A673 (cell line): Measurements from ENCODE around the gene ENOX2. TPM values are rescaled to one million over a fixed set of nuclear protein-coding genes. Genes with fewer than 3 reads are reported as not detected.

ENCODE experiments used
- BruUV-seq: library from RNA; stranded (reverse); fragments of 400-500 nt; replicated peaks from 2 replicates; lab custom pipeline; 2021; lab: Mats Ljungman, UMichigan
- CTCF ChIA-PET: fragments of 300-600 bp; sonication (Branson Sonifier 250); formaldehyde crosslinking; loops from one replicate; lab custom pipeline; 2022; ENCODE audit warnings: antibody characterized with exemption; lab: Charles Lee
- POLR2A ChIA-PET: fragments of 300-600 bp; sonication (Branson Sonifier 250); formaldehyde crosslinking; loops from one replicate; lab custom pipeline; 2022; ENCODE audit warnings: antibody characterized with exemption; ENCODE audit not compliant: low non-redundant PET; lab: Charles Lee
- DNase-seq: peaks from one replicate; pipeline ENCODE4 v3.0.0-alpha.2; 2015; ENCODE audit warnings: low spot score
- H3K27ac ChIP-seq: fragments of 200-600 bp; sonication (generic); 2 replicates; pipeline ENCODE4 v1.5.1; 2016; ENCODE audit warnings: mixed run types, low read depth, mild to moderate bottlenecking, mixed read lengths, antibody characterized with exemption, low read length; ENCODE audit not compliant: poor library complexity, severe bottlenecking
- H3K27me3 ChIP-seq: fragments of 200-600 bp; sonication (generic); replicated peaks from 2 replicates; pipeline ENCODE4 v1.6.1; 2017; ENCODE audit warnings: mixed run types, low read depth, mild to moderate bottlenecking, mixed read lengths, antibody characterized with exemption, low read length; ENCODE audit not compliant: insufficient read depth, poor library complexity
- H3K36me3 ChIP-seq: fragments of 200-600 bp; sonication (generic); 2 replicates; pipeline ENCODE4 v1.6.1; 2016; ENCODE audit warnings: mixed run types, mild to moderate bottlenecking, mixed read lengths, antibody characterized with exemption, low read length; ENCODE audit not compliant: insufficient read depth, poor library complexity, severe bottlenecking
- H3K4me1 ChIP-seq: fragments of 200-600 bp; sonication (generic); 2 replicates; pipeline ENCODE4 v1.6.1; 2017; ENCODE audit warnings: mixed run types, mild to moderate bottlenecking, mixed read lengths, antibody characterized with exemption, low read length; ENCODE audit not compliant: insufficient read depth, poor library complexity, severe bottlenecking
- H3K4me3 ChIP-seq: fragments of 200-600 bp; sonication (generic); 2 replicates; pipeline ENCODE4 v1.5.1; 2016; ENCODE audit warnings: low read depth, mixed run types, mild to moderate bottlenecking, mixed read lengths, low read length; ENCODE audit not compliant: poor library complexity, severe bottlenecking
- H3K9me3 ChIP-seq: fragments of 200-600 bp; sonication (generic); 2 replicates; pipeline ENCODE4 v1.6.1; 2016; ENCODE audit warnings: mixed run types, low read depth, mild to moderate bottlenecking, mixed read lengths, antibody characterized with exemption, low read length; ENCODE audit not compliant: poor library complexity, severe bottlenecking
- EZH2 ChIP-seq: fragments of 200-600 bp; sonication (generic); IDR thresholded peaks from 2 replicates; pipeline ENCODE4 v1.6.1; 2017; ENCODE audit warnings: borderline replicate concordance, low read depth, mild to moderate bottlenecking, mixed read lengths, antibody characterized with exemption, low read length; ENCODE audit not compliant: poor library complexity, severe bottlenecking
- intact Hi-C: fragments of 100-400 bp; cut with micrococcal nuclease; formaldehyde crosslinking; loops from one replicate; pipeline ENCODE4 v1.10.0; 2022; ENCODE audit not compliant: unreplicated experiment
- total RNA-seq: library from RNA; stranded (reverse); gene quantifications from 2 replicates; pipeline ENCODE4 v1.2.3, GENCODE V29; 2021
- TF ChIP-seq, protein P1 (sequence below): fragments of 300-800, 200-600 bp; sonication (generic); conservative IDR thresholded peaks from 2 replicates; pipeline ENCODE4 v1.5.1; 2017; ENCODE audit warnings: low read depth, mild to moderate bottlenecking, antibody characterized with exemption, low read length, moderate library complexity, mixed read lengths

The ENOX2 gene
- total RNA-seq, 1 experiment from 2014 or later: 12.9 TPM

DNA sequence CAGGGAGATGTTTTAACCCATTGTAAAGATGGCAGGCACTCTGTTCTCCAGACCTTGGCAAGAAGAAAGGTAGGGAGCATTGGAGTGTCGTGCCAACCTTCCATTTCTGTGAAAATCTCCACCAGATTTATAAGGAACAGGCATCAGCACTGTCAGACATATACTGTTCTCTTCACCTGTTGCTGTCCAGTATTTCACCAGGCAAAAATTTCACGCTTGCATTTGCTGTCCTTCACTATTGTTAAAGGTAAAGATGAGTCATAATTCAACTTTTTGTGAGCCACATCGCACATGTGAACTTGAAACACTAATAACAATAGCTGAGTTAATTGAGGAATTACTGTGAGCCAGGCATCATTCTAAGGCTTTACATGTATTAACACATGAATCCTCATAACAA lies 203.4 kb downstream of the ENOX2 start:
- Histone ChIP-seq H3K4me3 (no peak overlapping the region), H3K36me3 (no peaks in the 10 kb centered on the region), H3K4me1 (peaks cover 12% of the 10 kb centered on the region), H3K9me3 (no peaks in the 10 kb centered on the region), H3K27me3 (no peaks in the 10 kb centered on the region), H3K27ac (no peak overlapping the region)
- ChIA-PET POLR2A (no interaction called here), CTCF (no interaction called here)
- intact Hi-C loops: no loop called here
- no peak for TF ChIP-seq EZH2
- no TSS peak for BruUV-seq
- DNase-seq: no peak

DNA sequence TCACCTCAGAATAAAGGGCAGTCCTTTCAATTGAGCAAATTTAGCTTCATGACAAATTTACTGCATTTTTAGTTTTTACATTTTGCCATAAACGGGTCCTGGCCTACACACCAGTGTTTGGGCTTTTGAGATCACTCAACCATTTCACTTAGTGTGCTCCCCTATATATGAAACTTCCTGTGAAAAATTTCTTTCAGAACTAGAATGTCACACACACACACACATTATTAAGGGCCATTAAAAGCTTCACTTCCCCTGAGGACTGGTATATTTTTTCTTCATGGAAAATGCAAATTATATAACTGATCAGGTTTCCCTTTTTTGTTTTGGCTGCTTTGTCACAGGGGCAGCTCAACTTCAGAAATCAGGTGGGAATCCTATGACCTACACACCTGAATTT lies 206.5 kb downstream of the ENOX2 start:
- Histone ChIP-seq H3K27me3 (no peaks in the 10 kb centered on the region), H3K4me3 (no peak overlapping the region), H3K4me1 (no peaks in the 10 kb centered on the region), H3K27ac (no peak overlapping the region), H3K9me3 (no peaks in the 10 kb centered on the region), H3K36me3 (no peaks in the 10 kb centered on the region)
- BruUV-seq: no TSS peak
- POLR2A ChIA-PET: no interaction called here
- no peak for DNase-seq
- TF ChIP-seq, protein P1, sequence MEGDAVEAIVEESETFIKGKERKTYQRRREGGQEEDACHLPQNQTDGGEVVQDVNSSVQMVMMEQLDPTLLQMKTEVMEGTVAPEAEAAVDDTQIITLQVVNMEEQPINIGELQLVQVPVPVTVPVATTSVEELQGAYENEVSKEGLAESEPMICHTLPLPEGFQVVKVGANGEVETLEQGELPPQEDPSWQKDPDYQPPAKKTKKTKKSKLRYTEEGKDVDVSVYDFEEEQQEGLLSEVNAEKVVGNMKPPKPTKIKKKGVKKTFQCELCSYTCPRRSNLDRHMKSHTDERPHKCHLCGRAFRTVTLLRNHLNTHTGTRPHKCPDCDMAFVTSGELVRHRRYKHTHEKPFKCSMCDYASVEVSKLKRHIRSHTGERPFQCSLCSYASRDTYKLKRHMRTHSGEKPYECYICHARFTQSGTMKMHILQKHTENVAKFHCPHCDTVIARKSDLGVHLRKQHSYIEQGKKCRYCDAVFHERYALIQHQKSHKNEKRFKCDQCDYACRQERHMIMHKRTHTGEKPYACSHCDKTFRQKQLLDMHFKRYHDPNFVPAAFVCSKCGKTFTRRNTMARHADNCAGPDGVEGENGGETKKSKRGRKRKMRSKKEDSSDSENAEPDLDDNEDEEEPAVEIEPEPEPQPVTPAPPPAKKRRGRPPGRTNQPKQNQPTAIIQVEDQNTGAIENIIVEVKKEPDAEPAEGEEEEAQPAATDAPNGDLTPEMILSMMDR: no peak
- TF ChIP-seq EZH2: no peak
- CTCF ChIA-PET: no interaction called here
- intact Hi-C loops: no loop called here

DNA sequence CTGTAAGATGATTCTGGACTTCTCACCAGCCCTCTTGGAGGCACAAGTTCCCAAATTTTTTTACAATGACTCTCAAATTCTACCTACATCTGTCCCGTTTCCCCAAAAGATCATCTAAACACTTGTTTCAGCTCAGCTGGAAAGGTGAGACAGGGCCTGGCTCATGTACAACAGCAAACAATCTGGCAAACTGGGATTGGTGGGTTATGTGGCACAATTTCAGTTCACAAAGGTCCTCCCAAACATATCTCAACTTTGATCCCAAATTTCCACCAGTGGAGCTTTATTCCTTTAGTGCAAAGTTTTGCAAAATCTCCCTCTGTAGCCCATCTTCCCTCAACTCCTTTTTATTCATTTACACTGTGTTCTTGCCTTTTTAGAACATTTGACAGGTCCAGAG lies 207.1 kb downstream of the ENOX2 start:
- intact Hi-C loops: no loop called here
- no peaks in the 10 kb centered on the region for H3K4me1 ChIP-seq
- no peak for DNase-seq
- no peaks in the 10 kb centered on the region for H3K27me3 ChIP-seq
- no peaks in the 10 kb centered on the region for H3K36me3 ChIP-seq
- CTCF ChIA-PET: no interaction called here
- H3K27ac ChIP-seq: no peak overlapping the region
- TF ChIP-seq, protein P1: no peak
- TF ChIP-seq EZH2: no peak
- POLR2A ChIA-PET: no interaction called here
- no TSS peak for BruUV-seq
- H3K4me3 ChIP-seq: no peak overlapping the region
- no peaks in the 10 kb centered on the region for H3K9me3 ChIP-seq

DNA sequence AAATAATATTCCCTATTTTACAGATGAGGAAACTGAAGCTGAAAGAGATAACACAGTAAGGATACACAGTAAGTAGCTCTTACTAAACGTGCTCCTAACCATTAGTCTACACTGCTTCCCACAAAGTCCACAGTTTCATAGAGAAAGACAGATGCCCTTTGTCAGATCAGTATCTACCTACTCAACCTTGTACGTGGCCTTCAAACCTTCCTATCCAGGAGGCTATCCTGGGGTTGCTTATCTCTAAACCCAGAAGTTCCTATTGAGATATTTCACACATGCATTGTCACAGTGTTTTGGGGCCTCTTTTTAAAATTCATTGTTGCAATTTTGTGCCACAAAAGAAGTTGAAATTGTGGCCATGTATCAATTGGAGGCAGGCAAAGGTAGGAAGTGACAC lies 208.0 kb downstream of the ENOX2 start:
- DNase-seq: no peak
- no peaks in the 10 kb centered on the region for H3K27me3 ChIP-seq
- BruUV-seq: no TSS peak
- H3K27ac ChIP-seq: no peak overlapping the region
- TF ChIP-seq EZH2: no peak
- TF ChIP-seq, protein P1: no peak
- no peaks in the 10 kb centered on the region for H3K9me3 ChIP-seq
- no peak overlapping the region for H3K4me3 ChIP-seq
- ChIA-PET CTCF (no interaction called here), POLR2A (no interaction called here)
- H3K36me3 ChIP-seq: no peaks in the 10 kb centered on the region
- H3K4me1 ChIP-seq: no peaks in the 10 kb centered on the region
- intact Hi-C loops: no loop called here
